ENCODE measurements around the gene SLC12A9.
"Not testable (repeated sequence)": the region's sequence is repeated elsewhere in the genome, so short reads cannot be mapped to it uniquely, and the experiment has no call there.

Gene SLC12A9

DNA sequence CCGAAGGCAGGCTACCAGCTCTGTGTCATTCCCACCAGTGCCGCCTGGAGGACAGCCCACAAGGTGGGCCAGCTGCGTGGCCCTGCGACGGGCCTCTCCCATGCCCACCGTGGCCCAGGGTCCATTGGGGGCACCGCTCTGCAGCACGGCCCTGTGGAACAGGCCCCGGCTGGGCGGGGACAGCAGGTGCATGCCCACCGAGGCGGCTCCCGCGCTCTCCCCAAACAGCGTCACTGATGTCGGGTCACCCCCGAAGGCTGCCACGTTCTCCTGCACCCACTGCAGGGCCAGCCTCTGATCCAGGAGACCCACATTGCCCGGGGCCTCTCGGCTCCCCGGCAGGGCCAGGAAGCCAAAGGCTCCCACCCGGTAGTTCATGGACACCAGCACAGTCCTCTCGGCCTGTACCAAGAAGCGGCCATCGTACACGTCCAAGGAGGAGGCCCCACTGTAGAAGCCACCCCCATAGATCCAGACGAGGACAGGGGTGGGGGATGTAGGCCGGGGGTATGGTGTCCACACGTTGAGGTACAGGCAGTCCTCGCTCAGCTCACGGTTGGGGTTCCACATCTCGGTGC is 40.9 kb downstream of the SLC12A9 start:
- no peak overlapping the region for H3K4me3 ChIP-seq (ENCODE audit: low read length)
- DNase-seq (ENCODE audit: low read depth, low spot score): no peak

DNA sequence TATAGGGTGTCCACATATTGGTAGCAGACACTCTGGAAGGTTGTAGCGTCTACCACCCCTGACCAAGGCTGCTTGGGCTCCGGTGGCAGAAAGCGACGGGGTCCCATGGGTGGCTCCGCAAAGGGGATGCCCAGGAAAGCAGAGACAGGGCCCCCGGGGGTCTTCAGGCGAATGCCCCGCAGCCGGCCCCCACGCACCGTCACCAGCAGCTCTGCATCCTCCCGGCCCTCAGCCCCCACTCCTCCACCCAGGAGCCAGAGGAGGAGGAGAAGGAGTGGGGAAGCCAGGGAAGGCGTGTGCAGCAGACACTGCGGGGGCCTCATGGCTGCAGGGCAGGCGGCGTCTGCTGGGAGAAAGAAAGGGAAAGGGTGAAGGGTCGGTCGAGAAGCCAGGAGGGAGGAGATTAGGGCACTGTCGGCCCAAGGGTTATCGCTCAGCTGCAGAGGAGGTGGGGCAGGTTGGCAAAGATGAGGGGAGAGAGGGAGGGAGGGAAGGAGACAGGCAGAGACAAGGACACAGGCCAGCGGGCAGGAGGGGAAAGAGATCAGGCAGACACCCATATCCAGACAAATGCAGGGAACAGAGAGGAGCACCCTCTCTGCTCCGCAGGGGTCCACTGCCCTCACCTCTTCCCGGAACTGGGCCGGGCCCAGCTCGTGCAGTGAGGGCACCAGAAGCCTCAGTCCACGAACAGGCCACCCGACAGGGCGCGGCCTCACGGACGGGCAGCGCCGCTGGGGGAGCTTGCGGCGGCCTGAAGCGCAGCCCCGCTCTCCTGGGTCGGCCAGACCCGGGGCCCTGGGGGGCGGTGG is 41.6 kb downstream of the SLC12A9 start:
- no peak for DNase-seq (ENCODE audit: low read depth, low spot score)
- H3K4me3 ChIP-seq (ENCODE audit: low read length): no peak overlapping the region

DNA sequence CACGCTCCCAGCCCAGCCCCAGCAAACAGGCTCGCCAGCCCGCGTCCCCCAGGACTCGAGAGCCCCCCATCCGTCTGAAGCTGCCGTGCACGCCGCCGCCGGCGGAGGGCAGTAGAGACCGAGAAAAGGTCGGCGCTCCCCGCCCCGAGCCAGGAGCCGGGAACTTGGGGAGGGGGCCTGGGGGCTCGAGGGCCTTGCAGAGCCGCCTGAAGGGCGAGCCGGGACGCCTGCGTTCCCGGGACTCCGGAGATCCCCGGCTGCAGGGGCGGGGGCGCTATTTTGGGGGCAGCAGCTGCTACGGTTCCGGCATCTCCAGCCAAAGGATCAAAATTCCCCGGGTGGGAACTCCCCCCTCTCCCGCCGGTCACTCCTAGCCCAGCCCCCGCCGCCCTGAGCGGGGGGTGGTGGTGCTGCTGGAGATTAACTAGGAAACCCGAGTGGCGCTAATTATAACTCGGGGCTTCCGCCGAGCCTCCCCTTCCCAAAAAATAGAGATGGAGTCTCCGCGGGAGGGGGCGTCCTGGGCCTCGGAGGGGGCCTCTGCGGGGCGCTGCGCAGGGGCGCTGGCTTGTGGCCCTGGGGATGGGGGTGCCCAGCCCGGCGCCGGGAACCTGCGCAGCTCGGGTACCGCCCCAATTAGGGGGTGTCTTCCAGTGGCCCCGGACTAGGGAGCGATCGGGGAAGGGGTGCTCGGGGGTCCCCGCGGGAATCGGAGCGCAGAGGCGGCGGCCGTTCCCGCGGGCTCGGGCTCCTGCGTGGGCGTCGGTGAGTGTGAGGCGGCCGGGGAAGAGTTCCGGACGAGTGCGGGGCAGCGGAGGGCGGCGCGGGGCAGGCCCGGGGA is 42.6 kb downstream of the SLC12A9 start:
- DNase-seq (ENCODE audit: low read depth, low spot score): no peak
- no peak overlapping the region for H3K4me3 ChIP-seq (ENCODE audit: low read length)

DNA sequence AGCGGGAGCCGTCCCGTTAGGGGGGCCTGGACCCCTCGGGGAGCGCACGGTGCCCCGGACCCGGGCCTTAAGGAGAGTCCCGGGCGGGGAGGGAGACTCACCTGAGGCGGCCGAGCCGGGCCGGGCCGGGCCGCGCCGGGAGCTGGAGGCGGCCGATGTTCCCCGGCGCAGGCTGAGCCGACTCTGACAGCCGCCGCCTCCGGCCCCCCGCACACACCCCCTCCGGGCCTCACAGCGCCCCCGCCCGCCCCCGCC is 43.1 kb downstream of the SLC12A9 start, which contains the start of gene ACHE:
Gene ACHE (minus strand): TSS at position 188 of the 255 bp plus-strand sequence. CDS start 1,656 bp downstream, outside the sequence.
- DNase-seq (ENCODE audit: low read depth, low spot score): no peak
- H3K4me3 ChIP-seq (ENCODE audit: low read length): no peak within 1 kb of the TSS

DNA sequence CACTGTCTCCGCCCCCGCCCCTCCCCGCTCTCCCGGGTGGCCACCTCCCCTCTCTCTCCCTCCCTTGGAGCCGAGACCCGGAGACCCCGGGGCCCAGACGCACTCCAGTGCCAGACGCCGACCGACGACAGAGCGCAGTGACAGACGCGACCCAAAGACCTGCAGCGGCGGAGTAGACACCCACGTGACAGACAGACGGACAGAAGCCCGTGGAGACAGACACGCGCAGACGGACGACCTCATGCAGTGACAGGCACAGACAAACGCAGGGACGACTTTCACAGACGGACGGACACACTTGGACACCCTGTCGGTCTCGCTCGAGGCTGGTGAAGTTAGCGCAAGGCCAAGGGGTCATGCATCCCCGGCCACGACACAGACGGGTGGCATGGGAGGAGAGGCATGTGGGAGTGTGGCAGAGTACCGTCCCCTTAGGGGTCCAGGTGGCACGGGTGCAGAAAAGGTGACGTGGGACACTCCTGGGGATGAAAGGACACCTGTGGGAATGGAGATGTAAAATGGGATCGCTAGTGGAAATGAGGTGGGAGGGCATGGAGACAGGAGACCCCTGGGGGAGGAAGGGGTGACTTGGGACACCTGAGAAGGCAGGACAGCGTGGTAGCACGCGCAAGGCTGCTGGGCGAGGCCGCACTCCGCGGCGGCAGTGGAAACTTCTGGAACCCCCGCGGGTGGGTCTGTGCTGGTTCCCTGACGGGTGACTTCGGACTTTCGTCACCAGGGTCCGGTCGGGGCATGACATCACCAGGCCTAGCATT is 43.6 kb downstream of the SLC12A9 start:
- no peak overlapping the region for H3K4me3 ChIP-seq (ENCODE audit: low read length)
- no peak for DNase-seq (ENCODE audit: low read depth, low spot score)

DNA sequence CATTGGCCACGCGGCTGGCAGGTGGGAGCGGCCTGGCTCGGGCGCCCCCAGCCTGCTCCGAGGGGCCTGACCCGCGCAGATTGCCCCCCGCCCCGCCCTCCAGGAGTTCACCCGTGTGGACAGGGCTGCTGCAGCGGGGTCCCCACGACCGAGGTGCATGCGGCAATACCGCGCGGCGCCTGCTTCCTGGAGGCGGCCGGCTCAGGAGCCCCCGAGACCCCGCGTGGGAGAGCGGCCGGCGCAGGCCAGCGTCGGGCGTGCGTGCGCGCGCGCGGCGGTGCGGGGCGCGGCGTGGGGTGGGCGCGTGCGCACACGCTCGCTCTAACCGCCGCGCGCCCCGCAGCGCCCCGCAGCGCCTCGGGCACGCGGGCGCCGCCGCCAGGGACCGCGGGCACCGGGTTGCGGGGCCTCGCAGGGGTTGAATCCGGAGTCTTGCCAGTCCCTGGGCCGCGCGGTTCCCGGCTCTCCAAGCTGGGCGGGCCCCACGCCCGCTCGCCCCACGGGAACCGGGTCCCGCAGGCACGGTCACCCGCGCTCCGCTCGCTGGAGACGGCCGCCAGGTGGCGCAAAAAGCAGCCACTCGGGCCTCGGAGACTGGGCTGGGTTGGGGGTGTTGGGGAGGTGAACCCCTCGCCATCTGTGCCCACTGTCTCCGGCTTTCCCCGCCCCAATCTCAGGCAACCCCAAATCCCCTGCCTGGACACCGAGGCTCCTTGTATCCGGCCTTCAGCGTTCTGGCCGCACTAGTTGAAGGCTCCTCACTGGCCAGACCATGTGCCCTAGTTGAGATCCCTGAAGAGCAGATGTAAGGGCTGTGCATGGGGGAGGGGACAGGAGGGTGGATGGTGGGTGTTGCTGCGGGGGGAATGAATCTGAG is 44.5 kb downstream of the SLC12A9 start:
- H3K4me3 ChIP-seq (ENCODE audit: low read length): no peak overlapping the region
- DNase-seq (ENCODE audit: low read depth, low spot score): no peak

DNA sequence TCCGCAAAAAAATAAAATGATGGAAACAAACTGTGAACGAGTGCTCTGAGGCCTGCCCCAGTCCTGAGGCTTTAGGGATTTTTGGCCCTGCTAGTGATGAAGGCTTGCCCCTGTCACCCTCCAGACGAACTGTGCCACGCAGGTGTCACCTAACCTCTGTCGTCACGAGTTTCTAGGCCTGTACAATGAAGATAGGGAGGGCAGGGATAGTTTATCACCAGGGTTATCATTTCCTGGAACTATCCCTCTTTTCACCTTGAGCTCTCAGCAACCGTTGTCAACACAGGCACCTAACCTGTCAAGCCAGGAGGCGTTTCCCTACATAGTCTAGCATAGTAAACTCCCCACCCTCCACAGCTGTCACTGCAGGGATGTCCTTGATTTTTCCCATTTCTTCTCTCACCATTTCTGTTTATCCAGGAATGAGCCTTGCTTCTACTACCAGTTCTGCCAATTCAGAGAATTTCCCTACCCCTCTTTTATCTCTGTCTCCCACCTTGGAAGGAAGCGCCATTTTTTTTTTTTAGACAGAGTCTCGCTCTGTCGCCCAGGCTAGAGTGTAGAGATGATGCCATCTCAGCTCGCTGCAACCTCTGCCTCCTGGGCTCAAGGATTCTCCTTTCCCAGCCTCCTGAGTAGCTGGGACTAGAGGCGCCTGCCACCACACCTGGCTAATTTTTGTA is 45.4 kb downstream of the SLC12A9 start:
- DNase-seq (ENCODE audit: low read depth, low spot score): no peak
- no peak overlapping the region for H3K4me3 ChIP-seq (ENCODE audit: low read length)

DNA sequence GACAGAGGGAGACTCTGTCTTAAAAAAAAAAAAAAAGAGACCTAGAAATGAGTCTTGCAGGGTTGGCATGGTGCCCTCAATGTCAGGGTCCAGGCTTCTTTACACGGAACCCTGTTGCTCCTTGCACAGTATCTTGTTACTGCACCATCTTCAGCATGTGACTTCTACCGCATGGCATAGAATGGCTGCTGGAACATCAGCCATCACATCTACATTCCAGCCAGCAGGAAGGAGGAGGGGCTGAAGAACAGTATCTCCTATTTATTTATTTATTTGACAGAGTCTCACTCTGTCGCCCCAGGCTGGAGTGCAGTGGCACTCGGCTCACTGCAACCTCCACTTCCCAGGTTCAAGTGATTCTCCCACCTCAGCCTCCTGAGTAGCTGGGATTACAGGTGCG is 46.9 kb downstream of the SLC12A9 start:
- no peak overlapping the region for H3K4me3 ChIP-seq (ENCODE audit: low read length)
- DNase-seq (ENCODE audit: low read depth, low spot score): no peak

DNA sequence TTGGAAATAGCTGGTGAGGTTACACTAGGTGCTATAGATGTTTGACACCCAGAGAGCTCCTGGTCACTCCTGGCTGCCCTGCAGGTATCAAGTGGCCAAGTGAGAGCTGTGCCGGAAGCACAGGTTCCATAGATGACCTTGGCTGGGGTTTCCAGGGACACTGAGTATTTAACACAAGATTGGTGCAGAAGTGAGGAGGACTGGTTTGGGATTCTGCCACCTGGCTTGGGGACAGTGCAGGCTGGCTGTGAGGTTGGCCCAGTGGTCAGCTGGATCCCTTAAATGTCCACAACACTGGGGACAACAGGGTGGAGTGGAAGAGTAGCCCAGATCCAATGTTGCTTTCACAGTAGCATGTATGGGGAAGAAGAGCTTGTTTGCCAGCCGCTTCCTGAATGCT is 48.5 kb downstream of the SLC12A9 start:
- DNase-seq (ENCODE audit: low read depth, low spot score): no peak
- H3K4me3 ChIP-seq (ENCODE audit: low read length): no peak overlapping the region

DNA sequence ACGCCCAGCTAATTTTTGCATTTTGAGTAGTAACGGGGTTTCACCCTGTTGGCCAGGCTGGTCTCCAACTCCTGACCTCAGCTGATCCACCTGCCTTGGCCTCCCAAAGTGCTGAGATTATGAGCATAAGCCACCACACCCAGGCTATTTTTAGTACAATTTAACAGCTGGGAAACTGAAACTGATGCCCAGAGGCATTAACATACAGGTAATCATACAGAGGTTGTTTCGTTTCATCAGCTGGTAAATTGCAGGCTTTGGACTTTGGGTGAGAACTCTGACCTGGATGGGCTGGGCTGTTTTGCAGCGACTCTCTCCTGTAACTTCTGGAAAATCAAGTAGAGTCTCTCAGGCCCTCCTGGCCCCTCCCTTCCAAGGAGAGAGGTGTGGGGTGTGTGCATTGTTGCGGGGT is 49.4 kb downstream of the SLC12A9 start:
- H3K4me3 ChIP-seq (ENCODE audit: low read length): no peak overlapping the region
- no peak for DNase-seq (ENCODE audit: low read depth, low spot score)

DNA sequence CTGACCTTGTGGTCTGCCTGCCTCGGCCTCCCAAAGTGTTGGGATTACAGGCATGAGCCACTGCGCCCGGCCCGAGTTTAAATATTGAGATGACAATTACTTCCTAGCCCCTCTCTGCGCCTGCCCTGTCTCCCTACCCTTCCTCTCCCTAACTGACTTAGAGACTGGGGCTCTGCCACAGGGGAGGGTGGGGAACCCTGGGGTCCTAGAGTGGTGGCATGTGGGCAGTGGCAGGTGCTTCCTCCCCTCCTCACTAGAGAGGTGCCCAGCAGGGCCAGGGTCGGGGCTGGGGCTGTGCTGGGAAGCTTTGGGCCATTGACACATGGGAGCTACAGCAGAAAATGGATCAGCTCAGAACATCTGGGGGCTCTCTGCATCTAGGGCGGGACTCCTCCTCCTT is 50.1 kb downstream of the SLC12A9 start:
- no peak overlapping the region for H3K4me3 ChIP-seq (ENCODE audit: low read length)
- no peak for DNase-seq (ENCODE audit: low read depth, low spot score)

DNA sequence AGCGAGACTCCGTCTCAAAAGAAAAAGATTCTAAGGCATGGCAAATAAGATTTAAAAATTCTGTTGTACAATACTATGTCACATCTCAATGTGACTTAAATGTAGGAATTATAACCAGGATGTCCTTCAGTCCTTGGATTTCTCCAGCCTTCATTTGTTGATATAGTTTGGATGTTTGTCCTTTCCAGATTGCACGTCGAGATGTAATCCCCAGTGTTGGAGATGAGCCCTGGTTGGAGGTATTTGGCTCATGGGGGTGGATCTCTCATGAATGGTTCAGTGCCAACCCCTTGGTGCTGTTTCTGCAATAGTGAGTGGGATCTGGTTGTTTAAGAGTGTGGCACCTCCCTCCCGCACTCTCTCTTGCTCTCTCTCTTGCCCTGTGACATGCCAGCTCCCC is 56.0 kb downstream of the SLC12A9 start:
- no peak overlapping the region for H3K4me3 ChIP-seq (ENCODE audit: low read length)
- no peak for DNase-seq (ENCODE audit: low read depth, low spot score)

DNA sequence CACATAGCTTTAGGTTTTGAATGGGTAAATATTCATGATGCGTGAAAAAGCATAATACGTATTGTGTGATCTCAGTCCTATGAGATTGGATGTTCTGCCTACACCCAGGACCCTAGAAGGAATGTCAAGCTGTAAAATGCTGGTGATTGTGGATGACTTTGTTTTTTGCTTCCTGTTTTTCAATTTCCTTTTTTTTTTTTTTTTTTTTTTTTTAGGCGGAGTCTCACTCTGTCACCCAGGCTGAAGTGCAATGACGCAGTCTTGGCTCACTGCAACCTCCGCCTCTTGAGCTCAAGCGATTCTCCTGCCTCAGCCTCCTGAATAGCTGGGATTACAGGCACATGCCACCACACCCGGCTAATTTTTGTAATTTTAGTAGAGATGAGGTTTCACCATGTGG is 57.9 kb downstream of the SLC12A9 start:
- H3K4me3 ChIP-seq (ENCODE audit: low read length); DNase-seq (ENCODE audit: low read depth, low spot score): not testable (repeated sequence)

DNA sequence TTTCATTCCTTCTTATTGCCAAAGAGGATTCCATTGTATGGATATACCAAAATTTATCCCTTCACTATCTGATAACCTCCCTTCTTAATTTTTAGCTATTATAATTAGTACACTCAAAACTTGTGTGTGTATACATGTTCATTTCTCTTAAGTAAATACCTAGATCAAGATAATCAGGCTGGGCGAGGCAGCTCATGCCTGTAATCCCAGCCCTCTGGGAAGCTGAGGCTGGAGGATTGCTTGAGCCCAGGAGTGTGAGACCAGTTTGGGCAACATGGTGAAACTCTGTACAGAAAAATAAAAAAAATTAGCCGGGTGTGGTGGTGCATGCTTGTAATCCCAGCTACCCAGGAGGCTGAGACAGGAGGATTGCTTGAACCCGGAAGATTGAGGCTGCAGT is 59.0 kb downstream of the SLC12A9 start:
- no peak for DNase-seq (ENCODE audit: low read depth, low spot score)
- no peak overlapping the region for H3K4me3 ChIP-seq (ENCODE audit: low read length)

DNA sequence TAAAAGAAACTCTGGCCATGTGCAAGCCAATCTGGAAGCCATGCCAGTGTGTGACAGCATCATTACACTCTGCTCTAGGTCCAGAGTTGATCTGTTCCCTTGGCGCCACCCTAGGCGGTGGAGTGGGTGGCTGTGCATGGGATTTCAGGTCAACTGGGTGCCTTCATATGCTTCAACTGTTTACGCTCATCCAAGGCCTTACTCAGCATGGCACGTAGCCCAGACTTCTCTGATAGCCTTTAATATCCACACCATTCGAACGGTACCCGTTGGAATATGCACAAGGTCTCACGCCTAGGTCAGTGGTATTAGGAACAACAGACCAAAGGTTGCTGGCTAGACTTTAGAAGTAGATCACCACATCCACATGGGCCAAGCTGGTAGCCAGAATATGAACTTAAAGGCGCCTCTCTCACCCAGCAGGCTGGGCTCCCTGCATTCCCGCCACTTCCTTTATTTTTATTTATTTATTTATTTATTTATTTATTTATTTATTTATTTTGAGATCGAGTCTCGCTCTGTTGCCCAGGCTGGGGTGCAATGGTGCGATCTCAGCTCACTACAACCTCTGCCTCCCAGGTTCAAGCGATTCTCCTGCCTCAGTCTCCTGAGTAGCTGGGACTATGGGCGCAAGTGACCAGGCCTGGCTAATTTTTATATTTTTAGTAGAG is 61.8 kb downstream of the SLC12A9 start:
- no peak for DNase-seq (ENCODE audit: low read depth, low spot score)
- H3K4me3 ChIP-seq (ENCODE audit: low read length): no peak overlapping the region

DNA sequence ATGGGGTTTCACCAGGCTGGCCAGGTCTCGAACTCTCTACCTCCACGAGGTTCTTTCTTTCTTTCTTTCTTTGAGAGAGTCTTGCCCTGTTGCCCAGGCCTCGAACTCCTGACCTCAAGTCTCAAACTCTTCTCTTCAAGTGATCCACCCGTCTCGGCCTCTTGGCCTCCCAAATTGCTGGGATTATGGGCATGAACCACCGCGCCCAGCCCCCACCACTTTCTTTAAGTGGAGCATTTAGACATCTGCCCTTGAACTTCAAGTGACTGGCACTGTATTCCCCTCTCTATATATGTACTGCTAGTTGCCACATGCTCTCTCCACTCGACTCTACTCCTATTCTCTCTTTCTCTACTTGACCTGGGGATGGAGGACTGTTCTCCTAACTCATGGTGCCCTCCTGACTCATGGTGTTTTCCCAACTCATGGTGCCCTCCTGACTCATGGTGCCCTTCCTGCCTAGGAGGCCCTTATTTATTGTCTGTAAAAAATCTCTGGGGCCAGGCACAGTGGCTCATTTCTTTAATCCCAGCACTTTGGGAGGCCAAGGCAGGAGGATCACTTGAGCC is 62.5 kb downstream of the SLC12A9 start:
- no peak for DNase-seq (ENCODE audit: low read depth, low spot score)
- no peak overlapping the region for H3K4me3 ChIP-seq (ENCODE audit: low read length)
